Coronary artery (tissue), 2 donors: ENCODE data around the gene CHTF18.

ENCODE experiments used
- DNase-seq: peaks from one replicate; pipeline ENCODE4 v3.0.0-alpha.2; 2017; ENCODE audit warnings: low spot score
- H3K27ac ChIP-seq, 2 donors: fragments of 200-600 bp; sonication (generic); one replicate each; pipeline ENCODE4 v1.5.1; 2016 to 2019
- H3K4me3 ChIP-seq: fragments of 200-600 bp; sonication (generic); 2 replicates; pipeline ENCODE4 v1.5.1; 2016; ENCODE audit warnings: mild to moderate bottlenecking, moderate library complexity
- TF ChIP-seq, protein P1 (sequence below): fragments of 200-600 bp; sonication (generic); IDR thresholded peaks from one replicate; pipeline ENCODE4 v1.5.1; 2019; ENCODE audit warnings: antibody characterized with exemption

The CHTF18 gene

DNA sequence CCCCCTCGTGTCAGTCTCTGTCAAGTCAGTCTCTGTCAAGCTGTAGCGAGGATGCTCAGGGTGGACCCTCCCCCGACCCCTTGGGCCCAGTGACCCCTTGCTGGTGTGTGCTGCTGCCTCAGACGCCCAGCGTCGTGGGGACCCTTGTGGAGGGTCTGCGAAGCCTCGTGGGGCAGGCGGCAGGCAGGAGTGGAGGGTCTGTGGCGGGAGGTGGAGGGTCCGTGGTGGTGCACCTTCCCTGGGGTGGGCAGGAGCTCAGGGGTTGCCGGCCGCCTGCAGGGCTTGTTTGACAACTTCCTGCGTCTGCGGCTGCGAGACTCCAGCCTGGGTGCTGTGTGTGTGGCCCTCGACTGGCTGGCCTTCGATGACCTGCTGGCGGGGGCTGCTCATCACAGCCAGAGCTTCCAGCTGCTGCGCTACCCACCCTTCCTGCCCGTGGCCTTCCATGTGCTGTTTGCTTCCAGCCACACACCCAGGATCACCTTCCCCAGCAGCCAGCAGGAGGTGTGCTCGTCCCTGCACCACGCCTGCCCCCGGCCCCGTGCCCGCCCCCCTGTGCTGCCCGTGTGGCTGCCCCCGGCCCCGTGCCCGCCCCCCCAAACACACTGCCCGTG is 6.5 kb downstream of the CHTF18 start:
- no peak for DNase-seq
- Histone ChIP-seq H3K27ac (no peak overlapping the region), H3K4me3 (no peak overlapping the region)
- TF ChIP-seq, protein P1, sequence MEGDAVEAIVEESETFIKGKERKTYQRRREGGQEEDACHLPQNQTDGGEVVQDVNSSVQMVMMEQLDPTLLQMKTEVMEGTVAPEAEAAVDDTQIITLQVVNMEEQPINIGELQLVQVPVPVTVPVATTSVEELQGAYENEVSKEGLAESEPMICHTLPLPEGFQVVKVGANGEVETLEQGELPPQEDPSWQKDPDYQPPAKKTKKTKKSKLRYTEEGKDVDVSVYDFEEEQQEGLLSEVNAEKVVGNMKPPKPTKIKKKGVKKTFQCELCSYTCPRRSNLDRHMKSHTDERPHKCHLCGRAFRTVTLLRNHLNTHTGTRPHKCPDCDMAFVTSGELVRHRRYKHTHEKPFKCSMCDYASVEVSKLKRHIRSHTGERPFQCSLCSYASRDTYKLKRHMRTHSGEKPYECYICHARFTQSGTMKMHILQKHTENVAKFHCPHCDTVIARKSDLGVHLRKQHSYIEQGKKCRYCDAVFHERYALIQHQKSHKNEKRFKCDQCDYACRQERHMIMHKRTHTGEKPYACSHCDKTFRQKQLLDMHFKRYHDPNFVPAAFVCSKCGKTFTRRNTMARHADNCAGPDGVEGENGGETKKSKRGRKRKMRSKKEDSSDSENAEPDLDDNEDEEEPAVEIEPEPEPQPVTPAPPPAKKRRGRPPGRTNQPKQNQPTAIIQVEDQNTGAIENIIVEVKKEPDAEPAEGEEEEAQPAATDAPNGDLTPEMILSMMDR: no peak

DNA sequence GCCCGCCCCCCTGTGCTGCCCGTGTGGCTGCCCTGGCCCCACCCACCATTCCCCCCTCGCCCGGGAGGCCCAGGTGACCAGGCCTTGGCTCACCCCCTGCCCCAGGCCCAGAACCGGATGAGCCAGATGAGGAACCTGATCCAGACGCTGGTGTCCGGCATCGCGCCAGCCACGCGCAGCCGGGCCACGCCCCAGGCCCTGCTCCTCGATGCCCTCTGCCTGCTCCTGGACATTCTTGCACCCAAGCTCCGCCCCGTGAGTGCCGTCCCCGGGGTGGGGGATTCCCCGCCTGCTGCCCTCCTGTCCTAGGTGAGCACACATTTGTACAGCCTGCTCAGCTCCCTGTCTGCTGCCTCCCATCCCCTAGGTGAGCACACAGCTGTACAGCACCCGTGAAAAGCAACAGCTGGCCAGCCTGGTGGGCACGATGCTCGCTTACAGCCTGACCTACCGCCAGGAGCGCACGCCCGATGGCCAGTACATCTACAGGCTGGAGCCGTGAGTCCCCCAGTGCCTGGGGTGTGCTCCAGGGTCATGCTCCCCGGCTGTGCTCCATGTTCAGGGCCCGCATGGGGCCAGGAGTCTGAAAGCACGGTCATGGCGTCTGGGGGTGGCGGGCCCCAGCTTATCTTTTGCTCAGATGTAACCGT is 7.3 kb downstream of the CHTF18 start:
- DNase-seq: no peak
- H3K4me3 ChIP-seq: no peak overlapping the region
- H3K27ac ChIP-seq: no peak overlapping the region
- TF ChIP-seq, protein P1: no peak

DNA sequence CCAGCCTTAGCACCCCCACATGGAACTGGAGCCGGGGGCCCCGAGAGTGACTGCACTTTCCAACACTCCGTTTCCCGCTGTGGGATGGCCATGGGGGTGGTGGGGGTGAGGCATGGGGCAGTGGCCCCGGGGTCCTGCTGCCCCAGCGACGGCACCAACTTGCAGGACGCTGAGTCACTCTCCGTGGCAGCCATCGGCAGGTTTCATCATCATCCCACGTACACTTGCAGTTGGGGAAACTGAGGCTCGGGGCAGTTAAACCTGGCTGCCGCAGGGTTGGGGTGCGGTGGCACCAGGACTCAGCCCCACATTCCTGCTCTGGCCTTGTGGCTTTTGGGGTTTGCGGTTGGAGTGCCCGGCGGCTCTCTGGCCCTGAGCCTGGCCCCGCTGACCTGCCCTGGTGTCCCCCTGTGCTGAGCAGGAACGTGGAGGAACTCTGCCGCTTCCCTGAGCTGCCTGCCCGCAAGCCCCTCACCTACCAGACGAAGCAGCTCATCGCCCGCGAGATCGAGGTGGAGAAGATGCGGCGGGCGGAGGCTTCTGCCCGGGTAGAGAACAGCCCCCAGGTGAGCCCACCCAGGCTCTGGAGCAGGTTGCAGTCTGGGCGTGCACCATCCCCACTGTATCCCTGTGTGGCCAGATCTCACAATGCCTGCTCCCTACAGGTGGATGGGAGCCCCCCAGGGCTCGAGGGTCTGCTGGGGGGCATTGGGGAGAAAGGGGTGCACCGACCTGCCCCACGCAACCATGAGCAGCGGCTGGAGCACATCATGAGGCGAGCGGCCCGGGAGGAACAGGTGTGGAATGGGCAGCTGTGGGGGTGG is 8.1 kb downstream of the CHTF18 start:
- Histone ChIP-seq H3K27ac (no peak overlapping the region), H3K4me3 (no peak overlapping the region)
- TF ChIP-seq, protein P1: no peak
- DNase-seq: no peak

DNA sequence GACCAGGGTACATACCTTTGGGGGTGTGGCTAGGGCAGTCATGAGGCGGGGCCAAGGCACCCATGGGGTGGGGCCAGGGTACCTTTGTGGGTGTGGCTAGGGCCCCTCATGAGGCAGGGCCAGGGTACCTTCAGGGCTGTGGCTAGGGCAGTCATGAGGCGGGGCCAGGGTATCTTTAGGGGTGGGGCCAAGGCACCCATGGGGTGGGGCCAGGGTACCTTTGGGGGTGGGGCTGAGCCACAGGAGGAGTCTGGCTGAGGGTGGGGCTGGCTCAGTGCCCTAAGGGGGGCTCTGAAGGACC is 8.7 kb downstream of the CHTF18 start:
- no peak overlapping the region for H3K4me3 ChIP-seq
- DNase-seq: no peak
- TF ChIP-seq, protein P1: no peak
- no peak overlapping the region for H3K27ac ChIP-seq

DNA sequence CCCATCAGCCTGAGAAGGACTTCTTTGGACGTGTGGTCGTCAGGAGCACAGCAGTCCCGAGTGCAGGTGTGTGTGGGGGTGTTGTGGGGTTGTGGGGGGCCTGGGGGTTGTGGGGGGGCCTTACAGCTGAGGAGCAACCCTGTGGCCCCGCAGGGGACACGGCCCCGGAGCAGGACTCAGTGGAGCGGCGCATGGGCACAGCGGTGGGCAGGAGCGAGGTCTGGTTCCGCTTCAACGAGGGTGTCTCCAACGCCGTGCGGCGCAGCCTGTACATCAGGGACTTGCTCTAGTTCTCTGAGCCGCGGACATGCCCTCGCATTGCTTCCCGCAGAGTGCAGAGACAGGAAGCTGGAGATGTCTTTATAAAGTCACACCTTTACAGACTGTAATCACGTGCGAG is 9.3 kb downstream of the CHTF18 start:
- H3K4me3 ChIP-seq: no peak overlapping the region
- no peak for DNase-seq
- no peak overlapping the region for H3K27ac ChIP-seq
- TF ChIP-seq, protein P1: no peak

DNA sequence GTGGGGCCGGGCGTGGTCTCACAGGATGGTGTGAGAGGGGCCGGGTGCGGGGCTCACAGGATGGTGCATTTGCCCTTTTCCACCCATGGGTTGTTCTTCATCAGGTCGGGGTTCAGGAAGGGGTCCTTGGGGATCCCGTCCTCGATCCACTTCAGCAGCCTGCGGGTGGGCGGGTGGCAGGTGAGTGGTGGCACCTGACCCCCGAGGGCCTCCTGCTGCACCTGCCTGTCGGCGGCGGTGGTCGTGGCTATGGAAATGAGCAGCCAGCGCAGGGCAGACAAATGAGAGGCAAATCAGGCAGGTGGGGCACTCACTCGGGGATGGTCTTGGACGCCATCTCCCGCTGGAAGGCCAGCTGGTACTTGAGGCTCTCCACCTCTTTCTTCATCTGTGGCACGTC is 10.2 kb downstream of the CHTF18 start:
- H3K4me3 ChIP-seq: no peak overlapping the region

More for the DNA sequence above, 10.2 kb downstream of the CHTF18 start:
- H3K27ac ChIP-seq: no peak overlapping the region
- DNase-seq: no peak
- TF ChIP-seq, protein P1: no peak
